Head of caudate nucleus (tissue), 42 donors: ENCODE measurements around the gene RPS6KA2.

Experiments used
- DNase-seq, 42 donors: peaks; one replicate each; pipeline versions ENCODE4 v3.0.0 to v3.0.0-alpha.2; 2020 to 2021; ENCODE audit warnings: mixed read lengths in 7 of 42
- intact Hi-C: fragments of 100-400 bp; cut with DNase I; formaldehyde crosslinking; loops from one replicate; pipeline ENCODE4 v1.15.0; 2022

The RPS6KA2 gene

DNA sequence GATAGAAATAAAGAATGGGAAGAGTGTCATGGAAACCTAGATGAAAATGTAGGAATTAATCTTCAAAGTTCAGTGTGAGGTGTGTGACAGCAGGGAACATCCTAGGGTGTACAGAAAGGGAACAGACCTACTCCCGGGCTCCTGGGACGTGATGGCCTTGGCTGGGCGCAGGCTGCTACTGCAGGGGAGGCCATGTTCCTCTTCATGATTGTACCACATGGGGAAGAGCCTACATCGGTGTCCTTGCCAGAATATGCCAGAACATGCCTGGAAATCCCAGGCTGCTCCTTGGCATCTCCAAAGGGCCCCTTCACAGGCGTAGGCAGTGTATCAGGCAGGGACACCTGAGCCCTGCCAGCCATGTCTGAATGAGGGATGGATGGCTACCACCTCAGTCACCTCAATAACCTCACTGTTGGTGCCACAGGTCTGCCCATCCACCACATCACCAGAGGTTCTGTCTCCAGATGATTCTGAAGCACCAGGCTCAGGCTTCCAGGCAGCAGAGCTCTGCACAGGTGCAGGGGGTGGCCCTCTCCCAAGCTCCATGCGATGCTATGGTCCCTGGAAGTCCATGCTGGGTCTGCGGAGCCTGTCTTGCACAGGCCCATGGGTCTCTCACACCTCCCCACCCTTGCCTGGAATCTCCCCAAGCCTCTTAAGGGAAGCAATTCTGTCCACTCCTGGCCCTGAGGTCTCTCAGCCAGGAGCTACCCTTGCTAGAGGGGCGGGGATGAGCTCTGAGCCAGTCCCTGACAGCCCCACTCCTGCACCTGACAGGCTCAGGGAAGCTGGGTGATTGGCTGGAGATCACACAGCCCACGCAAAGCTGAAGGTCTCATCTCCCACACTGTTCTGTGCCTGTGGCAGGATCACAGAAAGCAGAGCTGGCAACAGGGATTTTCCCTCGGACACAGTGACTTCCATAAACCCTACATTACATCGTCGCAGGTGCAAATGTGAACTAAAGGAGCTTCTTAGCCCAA lies 60.7 kb downstream of the RPS6KA2 start:
- intact Hi-C loops = no loop called here
- peak in 25 of 42 donors; percentile 31 to 78 (median 45) for DNase-seq

DNA sequence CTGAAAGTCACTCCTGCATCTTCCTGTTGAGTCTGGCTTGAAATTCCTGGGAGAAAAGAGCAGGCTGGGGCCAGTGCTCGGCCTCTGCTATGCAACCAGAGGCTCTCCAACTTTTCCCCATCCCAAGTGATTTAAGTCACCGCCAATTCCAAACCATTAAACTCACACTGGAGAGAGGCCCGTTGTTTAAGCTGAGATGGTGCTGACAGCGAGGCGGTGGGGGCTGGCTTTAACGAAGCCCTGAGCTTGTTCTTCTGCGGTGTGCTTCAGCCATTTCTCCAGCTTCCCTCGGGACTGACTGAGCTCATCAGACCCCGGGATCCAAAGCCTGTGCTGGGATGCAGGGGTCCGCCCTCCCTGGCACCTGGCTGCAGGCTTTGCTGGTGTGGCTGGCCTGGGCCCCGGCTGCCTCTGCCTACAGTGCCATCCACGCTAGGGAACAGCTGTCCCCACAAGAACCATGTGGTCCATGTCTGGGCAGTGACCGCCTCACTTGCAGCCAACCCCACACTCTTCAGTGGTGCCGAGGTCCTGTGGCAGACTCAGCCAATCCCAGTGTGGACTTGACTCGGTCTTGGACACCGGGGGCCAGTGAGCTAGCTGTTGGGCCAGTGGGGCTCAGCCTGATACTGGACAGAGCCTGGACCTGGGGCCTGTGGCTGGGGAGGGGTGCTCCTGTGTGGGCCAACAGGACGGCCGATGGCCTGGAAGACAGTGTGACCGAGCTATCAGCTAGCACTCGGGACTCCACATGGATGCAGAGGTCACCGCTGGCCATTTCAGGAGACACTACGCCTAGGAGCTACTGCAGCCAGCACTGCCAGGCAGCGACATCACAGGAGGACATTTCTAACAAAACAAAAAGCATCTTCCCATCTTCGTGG lies 61.7 kb downstream of the RPS6KA2 start:
- peak in 1 of 42 donors; percentile 6 for DNase-seq
- intact Hi-C loops = no loop called here

DNA sequence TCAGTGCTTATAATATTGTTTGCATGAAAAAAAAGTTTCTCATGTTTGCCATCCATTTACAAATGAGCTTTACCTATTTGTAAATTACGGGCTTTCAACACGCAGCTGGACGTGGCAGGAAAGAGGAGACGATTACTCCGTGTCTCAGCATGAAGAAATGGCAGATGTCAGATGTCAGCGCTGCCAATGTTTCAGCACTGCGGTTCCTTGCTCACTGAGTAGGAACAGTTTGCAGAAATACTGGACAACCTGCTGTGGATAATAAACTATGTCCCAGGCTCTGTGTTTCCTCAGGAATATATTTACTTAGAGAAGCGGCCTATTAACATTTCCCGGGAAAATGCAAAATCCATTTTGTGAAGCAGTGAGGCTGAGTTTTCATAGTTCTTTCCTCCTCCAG lies 63.2 kb downstream of the RPS6KA2 start:
- intact Hi-C loops = no loop called here
- no peak for DNase-seq

DNA sequence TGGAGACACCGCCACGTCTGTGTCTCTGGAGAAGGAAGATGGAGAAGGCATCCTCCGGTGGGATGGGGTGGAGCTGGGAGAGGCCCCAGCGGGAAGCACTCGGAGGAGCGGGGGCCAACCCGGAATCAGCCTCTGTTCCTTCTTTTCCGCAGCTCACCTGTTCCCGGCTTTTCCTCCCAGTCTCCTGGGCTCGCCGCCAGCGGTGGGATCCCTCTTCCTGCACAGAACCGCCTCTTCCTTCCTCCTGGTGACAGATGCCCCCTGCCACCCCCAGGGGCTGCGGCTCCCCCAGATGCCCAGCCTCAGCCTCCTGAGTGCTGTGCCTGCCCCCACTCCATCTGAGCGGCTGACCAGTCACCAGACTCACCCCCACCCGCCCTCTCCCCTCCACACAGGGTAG lies 63.9 kb downstream of the RPS6KA2 start:
- intact Hi-C loops = no loop called here
- peak in 1 of 42 donors; percentile 6 for DNase-seq

DNA sequence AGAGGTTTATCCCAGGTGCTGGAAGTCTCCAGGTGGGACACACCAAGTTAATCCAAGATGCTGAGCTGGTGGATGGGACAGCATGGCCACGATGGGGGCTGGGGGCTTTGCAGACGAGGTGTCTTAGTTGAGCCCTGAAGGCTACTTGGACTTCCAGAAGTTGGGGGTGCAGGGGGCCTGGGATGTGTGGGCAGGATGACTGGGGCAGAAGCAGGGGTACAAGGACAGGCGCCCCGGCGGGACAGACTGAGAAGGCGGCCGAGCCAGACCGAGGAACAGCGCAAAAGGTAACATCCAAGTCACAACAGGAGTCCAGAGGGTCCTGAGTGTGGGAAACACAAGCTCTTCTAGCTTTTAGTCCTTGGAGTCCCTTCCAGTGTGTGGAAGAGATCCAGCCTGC lies 64.3 kb downstream of the RPS6KA2 start:
- peak in 1 of 42 donors; percentile 5 for DNase-seq
- intact Hi-C loops = no loop called here

DNA sequence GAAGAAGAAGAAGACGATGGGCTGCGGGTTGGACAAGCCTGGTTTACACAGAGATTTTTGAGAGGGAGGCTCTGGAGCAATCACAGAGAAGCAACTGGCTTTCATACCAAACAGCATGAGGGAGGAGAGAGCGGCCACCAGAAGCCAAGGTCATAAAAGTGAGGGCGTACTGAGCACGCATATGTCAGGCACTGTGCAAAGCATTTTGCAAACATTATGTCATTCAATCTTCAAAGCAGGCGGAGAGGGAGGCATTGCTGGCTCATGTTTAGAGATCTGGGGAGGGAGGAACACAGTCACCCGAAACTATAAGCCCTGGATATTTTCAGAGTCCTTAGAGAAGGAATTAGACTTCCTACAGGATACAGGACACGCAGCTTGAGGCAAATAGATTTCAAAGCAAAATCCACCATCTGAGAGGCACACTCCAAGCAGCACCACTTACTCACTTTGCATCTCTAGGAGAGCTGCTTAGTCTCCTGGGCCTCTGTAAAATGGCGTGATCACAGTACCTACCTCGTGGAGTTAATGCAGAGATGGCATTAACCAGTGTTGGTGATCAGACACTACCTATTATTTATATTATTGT lies 65.2 kb downstream of the RPS6KA2 start:
- DNase-seq = no peak

DNA sequence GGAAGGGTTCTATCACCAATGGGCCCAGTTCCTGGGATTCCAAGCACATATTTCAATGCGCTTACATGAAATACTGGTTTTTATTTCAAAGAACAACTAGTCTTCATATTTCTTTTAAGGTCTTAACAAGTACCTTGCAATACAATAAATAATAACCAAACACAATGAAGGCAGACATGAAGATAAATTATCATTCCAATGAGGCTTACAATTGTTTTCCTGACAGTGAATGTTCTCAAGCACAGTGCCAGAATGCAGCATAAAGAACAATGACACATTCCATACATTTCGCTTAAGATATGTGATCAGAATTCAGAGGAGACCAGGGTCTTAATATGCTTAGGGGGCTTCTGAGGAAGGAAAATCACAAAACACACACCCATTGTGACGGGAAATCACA lies 66.8 kb downstream of the RPS6KA2 start:
- no peak for DNase-seq
- intact Hi-C loops = no loop called here

More for the DNA sequence above, 65.2 kb downstream of the RPS6KA2 start:
- intact Hi-C loops = no loop called here

DNA sequence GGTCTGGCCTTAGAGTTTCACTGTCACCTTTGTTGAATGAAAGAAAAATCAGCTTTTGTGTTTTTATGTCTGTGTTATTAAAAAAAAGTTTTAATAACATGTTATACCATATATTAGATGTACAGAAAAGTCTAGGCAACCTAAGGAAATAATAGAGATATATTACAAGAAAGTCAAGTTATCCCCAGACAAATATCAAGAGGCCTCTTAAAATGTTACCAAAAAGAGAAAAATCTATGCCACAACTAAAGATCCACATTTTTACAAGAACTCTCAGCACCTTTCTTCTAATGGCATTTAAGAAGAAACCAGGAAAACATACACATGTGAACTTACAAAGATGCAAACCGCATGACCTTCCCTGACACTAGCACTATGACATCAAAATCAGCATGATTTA lies 67.4 kb downstream of the RPS6KA2 start:
- intact Hi-C loops = loop anchor here (5.0 to 10.0 kb wide), 2 partner anchors 65 to 68 kb away; partner anchors contain the start of gene RPS6KA2
- no peak for DNase-seq

DNA sequence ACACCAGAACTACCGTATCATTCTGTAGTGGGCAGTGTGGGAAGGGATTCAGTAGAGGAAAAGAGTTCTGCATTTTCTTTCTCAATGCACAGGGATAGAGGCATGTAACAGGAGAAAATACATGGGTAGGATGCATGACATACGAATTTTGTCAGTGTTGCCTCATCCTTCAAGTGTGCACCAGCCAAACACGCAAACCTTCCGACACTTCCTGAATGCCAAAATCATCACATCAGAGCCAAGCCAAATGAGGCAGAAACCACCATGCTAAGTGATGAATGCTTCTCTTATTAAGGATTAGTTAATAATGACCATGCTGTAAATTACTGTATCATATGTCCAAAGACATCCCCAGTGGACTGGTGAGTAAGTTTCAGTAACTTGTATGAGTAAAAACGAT lies 67.8 kb downstream of the RPS6KA2 start:
- no peak for DNase-seq
- intact Hi-C loops = loop anchor here (5.0 to 10.0 kb wide), 2 partner anchors 64 to 68 kb away; partner anchors contain the start of gene RPS6KA2

DNA sequence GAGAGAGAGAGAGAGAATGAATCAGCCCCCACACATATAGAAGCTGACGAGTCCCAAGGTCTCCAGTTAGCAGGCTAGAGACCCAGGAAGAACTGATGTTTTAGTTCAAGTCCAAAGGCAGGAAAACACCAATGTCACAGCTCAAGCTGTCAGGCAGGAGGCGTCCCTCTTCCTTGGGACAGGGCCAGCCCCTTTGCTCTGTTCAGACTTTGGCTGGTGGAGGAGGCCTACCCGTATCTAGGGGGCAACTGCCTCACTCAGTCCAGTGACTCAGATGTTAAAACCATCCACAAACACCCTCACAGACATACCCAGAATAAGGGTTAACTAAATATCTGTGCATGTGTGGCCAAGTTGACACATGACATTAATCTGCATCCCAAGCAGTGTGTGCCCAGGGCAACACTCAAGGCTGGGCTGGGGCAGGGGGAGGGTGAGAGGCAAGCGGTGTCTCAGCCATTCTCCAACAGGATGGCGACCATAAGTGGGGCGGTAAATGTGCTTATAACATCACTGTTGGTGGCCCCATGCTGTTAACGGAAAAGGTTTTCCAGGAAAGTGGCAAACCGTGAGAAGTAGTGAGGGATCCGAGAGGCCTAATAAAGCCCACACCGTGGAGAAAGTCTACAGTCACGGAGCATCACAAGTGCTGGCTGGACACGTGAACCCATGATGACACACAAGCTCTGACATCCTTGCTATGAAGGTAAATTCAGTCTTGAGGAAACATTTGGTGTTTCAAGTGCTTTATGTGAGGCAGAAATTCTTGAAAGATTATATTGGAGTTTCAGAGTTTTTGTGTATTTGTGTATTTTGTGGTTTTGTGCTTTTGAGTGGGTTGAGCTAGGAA lies 68.7 kb downstream of the RPS6KA2 start:
- intact Hi-C loops = loop anchor here (5.0 to 10.0 kb wide), 2 partner anchors 64 to 69 kb away; partner anchors contain the start of gene RPS6KA2
- no peak for DNase-seq

DNA sequence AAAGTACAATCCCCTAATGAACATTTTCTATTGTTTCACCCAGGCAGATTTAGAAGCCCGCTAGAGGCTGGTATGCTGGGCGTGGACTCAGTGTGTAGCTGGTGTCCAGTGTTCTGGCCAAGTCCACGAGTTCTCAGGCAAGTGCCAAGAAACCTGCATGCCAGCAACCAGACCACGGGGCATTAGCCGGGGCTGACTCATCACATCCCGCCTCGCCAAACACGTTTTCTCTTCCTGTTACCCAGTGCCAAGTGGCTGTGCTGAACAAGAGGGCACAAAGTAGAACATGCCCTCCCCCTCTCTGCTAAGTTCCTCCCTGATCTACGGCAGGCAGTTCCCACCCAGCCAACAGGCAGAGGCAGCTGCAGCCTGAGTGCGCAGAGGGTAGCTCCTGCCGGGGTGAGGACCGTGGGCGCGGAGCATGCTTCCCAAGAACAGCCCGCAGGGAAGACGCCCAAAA lies 70.2 kb downstream of the RPS6KA2 start:
- DNase-seq = peak; percentile 78 to 97 (median 88)
- intact Hi-C loops = loop anchor here (5.0 to 10.0 kb wide), 2 partner anchors 62 to 70 kb away; partner anchors contain the start of gene RPS6KA2

DNA sequence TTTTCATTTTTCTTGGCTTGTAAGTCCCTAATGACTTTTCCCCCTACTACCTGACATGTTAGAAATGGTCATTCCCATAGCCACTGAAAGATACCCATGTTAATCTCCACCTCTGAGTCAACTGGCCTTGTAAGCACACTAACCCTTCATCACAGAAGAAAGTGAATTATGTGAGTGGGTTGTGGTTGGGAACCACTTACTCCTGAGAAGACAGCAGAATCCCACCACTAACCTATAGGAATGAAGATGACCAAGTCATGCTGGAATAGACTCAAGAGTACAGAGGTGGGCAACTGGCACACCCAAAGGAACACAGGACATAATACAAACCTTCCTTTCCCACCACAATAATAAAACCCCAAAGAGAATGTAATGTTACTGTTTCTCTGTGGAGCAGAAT lies 70.7 kb downstream of the RPS6KA2 start:
- intact Hi-C loops = loop anchor here (5.0 to 10.0 kb wide), 2 partner anchors 62 to 71 kb away; partner anchors contain the start of gene RPS6KA2

DNA sequence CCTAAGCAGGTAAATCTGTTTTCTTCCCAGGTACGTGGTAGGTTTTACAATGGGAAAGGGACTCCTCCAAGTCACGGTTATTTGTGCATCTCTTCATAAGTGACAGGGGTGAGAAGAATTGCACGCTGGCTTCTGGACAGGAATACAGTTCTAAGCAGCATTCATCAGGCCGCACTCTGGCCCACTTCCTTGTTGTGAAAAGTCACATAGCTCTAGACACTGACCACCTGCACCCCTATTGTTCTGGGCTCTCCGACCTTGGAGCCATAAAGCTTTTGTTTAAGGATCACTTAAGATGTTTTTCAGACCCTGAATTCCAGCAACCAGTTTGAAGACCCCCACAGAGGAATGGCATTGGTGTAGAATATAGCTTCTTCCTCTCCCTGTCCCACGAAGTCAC lies 72.0 kb downstream of the RPS6KA2 start:
- intact Hi-C loops = loop anchor here (5.0 to 10.0 kb wide), 2 partner anchors 60 to 72 kb away; partner anchors contain the start of gene RPS6KA2
- no peak for DNase-seq

More for the DNA sequence above, 70.7 kb downstream of the RPS6KA2 start:
- no peak for DNase-seq

DNA sequence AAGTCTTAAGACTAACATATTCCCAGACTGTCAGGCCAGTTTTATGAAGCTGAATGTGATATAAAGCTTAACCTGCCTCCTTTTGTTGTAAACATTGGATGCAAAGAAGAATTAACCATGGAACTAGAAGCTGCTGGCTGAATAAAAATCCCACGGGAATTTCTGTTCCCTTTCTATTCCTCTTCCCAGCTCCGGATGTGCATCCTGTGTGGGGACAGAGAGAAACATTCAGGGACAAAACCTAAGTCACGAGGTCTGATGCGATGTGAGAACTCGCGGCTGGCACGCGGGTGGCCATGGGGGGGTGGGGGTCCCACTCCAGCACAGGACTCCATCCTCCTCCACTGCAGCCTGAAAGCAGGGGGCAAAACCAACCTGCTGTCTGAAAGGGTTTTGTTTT lies 72.7 kb downstream of the RPS6KA2 start:
- DNase-seq = peak in 1 of 42 donors; percentile 47
- intact Hi-C loops = loop anchor here (10.0 kb wide), 1 partner anchor 60 kb away; no protein-coding TSS in a partner anchor

DNA sequence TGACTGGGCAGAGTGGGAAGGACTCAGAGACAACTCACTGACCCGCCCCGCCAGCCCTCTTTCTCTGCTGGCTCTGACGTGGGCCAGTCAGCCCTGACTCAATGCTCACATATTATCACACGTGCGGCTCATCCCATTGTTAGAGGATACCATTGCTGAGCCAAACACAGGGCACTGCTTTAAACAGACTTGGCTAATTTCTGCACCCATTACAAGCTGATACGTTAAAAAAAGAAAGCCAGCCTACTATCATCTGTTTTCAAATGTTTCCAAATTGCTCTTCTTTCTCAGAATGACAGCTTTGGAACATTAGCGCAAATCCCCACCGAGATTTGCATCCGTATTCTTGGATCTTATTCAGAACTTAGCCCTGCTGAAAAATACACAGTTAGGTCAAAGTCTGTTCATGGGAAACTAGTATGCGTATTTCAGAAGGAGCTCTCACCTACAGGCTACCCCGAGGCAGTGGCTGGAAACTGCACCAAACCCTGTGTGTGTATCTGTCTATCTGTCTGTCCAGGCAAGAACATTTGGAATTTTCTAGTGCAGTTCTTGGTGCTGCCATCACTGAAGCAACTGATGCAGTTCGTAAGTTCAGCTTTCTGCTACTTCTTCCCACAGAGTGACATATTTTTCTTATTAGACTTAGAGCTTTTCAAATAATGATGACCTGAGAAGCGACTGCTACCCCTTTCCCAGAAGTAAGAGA lies 73.3 kb downstream of the RPS6KA2 start:
- intact Hi-C loops = loop anchor here (10.0 kb wide), 1 partner anchor 59 kb away; no protein-coding TSS in a partner anchor
- DNase-seq = peak in 21 of 42 donors; percentile 28 to 67 (median 43)

DNA sequence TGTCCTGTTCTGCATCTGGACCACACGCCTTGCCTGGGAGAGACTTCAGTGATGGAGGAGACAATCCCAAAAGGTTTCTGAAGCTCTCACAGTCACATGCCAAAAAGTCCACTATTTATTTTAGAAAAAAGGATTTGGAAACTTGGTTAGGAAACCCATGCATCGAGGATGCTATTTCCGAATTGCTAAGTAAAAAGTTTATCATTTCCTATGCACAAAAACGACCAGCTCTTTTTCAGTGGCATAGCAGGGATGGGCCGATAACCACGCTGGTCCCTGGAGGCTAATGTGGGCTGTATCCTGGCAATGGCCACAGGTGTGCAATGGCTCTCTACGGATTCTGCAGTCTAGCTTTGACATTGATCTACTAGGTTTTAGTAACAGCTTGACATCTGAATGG lies 74.5 kb downstream of the RPS6KA2 start:
- no peak for DNase-seq

More for the DNA sequence above, 74.5 kb downstream of the RPS6KA2 start:
- intact Hi-C loops = loop anchor here (10.0 kb wide), 1 partner anchor 58 kb away; no protein-coding TSS in a partner anchor
